ENCODE measurements around the gene KANSL1.

KANSL1 gene

DNA sequence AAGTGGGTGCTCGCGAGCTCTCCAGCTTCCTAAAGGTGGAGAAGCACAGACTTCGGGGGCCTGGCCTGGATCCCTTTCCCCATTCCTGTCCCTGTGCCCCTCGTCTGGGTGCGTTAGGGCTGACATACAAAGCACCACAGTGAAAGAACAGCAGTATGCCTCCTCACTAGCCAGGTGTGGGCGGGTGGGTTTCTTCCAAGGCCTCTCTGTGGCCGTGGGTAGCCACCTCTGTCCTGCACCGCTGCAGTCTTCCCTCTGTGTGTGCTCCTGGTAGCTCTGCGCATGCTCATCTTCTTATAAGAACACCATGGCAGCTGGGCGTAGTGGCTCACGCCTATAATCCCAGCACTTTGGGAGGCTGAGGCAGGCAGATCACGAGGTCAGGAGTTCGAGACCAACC is 196.1 kb downstream of the KANSL1 start:
- no peak overlapping the region for H3K4me3 ChIP-seq (ENCODE audit: low read length)
- DNase-seq (ENCODE audit: low read depth) = no peak
- TF ChIP-seq, protein P1, sequence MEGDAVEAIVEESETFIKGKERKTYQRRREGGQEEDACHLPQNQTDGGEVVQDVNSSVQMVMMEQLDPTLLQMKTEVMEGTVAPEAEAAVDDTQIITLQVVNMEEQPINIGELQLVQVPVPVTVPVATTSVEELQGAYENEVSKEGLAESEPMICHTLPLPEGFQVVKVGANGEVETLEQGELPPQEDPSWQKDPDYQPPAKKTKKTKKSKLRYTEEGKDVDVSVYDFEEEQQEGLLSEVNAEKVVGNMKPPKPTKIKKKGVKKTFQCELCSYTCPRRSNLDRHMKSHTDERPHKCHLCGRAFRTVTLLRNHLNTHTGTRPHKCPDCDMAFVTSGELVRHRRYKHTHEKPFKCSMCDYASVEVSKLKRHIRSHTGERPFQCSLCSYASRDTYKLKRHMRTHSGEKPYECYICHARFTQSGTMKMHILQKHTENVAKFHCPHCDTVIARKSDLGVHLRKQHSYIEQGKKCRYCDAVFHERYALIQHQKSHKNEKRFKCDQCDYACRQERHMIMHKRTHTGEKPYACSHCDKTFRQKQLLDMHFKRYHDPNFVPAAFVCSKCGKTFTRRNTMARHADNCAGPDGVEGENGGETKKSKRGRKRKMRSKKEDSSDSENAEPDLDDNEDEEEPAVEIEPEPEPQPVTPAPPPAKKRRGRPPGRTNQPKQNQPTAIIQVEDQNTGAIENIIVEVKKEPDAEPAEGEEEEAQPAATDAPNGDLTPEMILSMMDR (conservative IDR thresholded peaks at IDR 0.05; ENCODE audit: low read length) = no peak

- TF ChIP-seq, protein P1 (conservative IDR thresholded peaks at IDR 0.05; ENCODE audit: low read length) = no peak
- H3K4me3 ChIP-seq (ENCODE audit: low read length) = no peak overlapping the region
- no peak for DNase-seq (ENCODE audit: low read depth)
These were observed 196.8 kb downstream of the KANSL1 start for GRCh38 chr17:45996282-45996937.

GRCh38 chr17:45995627-45996270 is 197.5 kb downstream of the KANSL1 start:
- no peak overlapping the region for H3K4me3 ChIP-seq (ENCODE audit: low read length)
- TF ChIP-seq, protein P1 (conservative IDR thresholded peaks at IDR 0.05; ENCODE audit: low read length) = no peak
- no peak for DNase-seq (ENCODE audit: low read depth)

DNA sequence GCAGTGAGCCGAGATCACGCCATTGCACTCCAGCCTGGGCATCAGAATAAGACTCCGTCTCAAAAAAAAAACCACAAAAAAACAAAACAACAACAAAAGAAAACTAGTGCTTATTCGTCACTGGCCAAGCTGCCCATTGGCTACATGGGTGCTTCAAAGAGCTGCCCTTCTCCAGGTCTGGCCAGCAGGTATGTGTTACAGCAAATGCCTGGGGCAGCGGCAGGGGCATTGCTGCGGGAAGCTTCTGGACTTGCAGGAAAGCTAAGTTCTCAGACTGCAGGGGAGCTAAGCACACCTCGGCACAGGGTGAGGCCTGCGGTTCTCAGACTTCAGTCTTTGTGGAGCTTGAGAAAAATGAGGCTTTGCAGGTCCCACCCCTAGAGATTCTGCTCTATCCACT is 198.2 kb downstream of the KANSL1 start:
- DNase-seq (ENCODE audit: low read depth) = no peak
- no peak overlapping the region for H3K4me3 ChIP-seq (ENCODE audit: low read length)
- TF ChIP-seq, protein P1 (conservative IDR thresholded peaks at IDR 0.05; ENCODE audit: low read length) = no peak

- DNase-seq (ENCODE audit: low read depth) = no peak
- no peak overlapping the region for H3K4me3 ChIP-seq (ENCODE audit: low read length)
- TF ChIP-seq, protein P1 (conservative IDR thresholded peaks at IDR 0.05; ENCODE audit: low read length) = no peak
These were observed 199.1 kb downstream of the KANSL1 start for GRCh38 chr17:45993962-45994627.

DNA sequence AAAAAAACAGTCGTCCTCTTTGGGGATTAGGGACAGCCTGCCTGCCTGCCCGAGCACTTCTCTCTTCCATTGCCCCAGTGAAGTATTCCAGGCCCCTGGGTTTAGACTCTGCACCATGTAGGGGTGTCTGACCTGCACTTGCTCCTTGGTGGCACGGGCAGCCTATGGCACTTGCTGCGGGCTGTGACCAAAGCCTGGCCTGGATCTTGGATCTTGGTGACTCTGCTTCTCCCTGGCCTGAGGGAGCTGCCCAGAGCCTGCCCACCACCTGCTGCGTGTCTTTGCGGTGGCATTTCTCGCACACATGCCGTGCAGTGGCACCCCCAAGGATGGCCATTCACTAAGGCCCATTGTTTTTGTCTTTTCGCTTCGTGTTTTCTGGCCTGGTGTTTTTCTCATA is 200.3 kb downstream of the KANSL1 start:
- DNase-seq (ENCODE audit: low read depth) = no peak
- TF ChIP-seq, protein P1 (conservative IDR thresholded peaks at IDR 0.05; ENCODE audit: low read length) = no peak
- H3K4me3 ChIP-seq (ENCODE audit: low read length) = no peak overlapping the region

- DNase-seq (ENCODE audit: low read depth) = no peak
- H3K4me3 ChIP-seq (ENCODE audit: low read length) = no peak overlapping the region
- TF ChIP-seq, protein P1 (conservative IDR thresholded peaks at IDR 0.05; ENCODE audit: low read length) = no peak
These were observed 201.1 kb downstream of the KANSL1 start for GRCh38 chr17:45992175-45992574.

Measured in AG10803 (cell line).